ENCODE measurements around the gene UAP1L1.

GRCh38 chr9:137127301-137128157 lies 50.2 kb downstream of the UAP1L1 start:
- TF ChIP-seq CTCF (IDR thresholded peaks at IDR 0.05) (no peak), POLR2A (IDR thresholded peaks at IDR 0.05) (no peak), EP300 (IDR thresholded peaks at IDR 0.05) (no peak)

Measured in tibial nerve (tissue), 4 donors.